Stimulated activated CD4-positive, alpha-beta T cell treated with anti-CD3 and anti-CD28 coated beads, Interleukin-1b, Interleukin-23, amount 100 ng/mL, for 24 hours (primary cell): ENCODE data around the gene PPARD.
"Not testable (repeated sequence)": the region's sequence is repeated elsewhere in the genome, so short reads cannot be mapped to it uniquely, and the experiment has no call there.

Experiments used
- DNase-seq, 4 experiments: peaks; one replicate each; pipeline ENCODE4 v3.0.0-alpha.2; 2020; ENCODE audit warnings: low read depth in 4 of 4, low spot score in 1 of 4

Gene PPARD

GRCh38 chr6:35378261-35378660, 35.9 kb downstream of the PPARD start:
- DNase-seq: no peak

GRCh38 chr6:35381132-35381531, 38.8 kb downstream of the PPARD start:
- no peak for DNase-seq

GRCh38 chr6:35382015-35382414, 39.7 kb downstream of the PPARD start:
- no peak for DNase-seq

GRCh38 chr6:35385457-35386202, 43.3 kb downstream of the PPARD start:
- no peak for DNase-seq

GRCh38 chr6:35386989-35387388, 44.6 kb downstream of the PPARD start:
- no peak for DNase-seq

GRCh38 chr6:35388030-35388429, 45.7 kb downstream of the PPARD start:
- DNase-seq: no peak

GRCh38 chr6:35388772-35389352, 46.5 kb downstream of the PPARD start:
- no peak for DNase-seq

GRCh38 chr6:35389386-35389785, 47.0 kb downstream of the PPARD start:
- not testable (repeated sequence) for DNase-seq

- DNase-seq: no peak
Measured at GRCh38 chr6:35391240-35391968, 49.0 kb downstream of the PPARD start.

GRCh38 chr6:35392111-35392702, 49.8 kb downstream of the PPARD start:
- DNase-seq: no peak

GRCh38 chr6:35392773-35393672, 50.7 kb downstream of the PPARD start:
- no peak for DNase-seq

- DNase-seq: no peak
Measured at GRCh38 chr6:35396991-35397390, 54.6 kb downstream of the PPARD start.

GRCh38 chr6:35397806-35398418, 55.6 kb downstream of the PPARD start:
- no peak for DNase-seq

GRCh38 chr6:35398526-35398925, 56.2 kb downstream of the PPARD start:
- no peak for DNase-seq

GRCh38 chr6:35400111-35400510, 57.8 kb downstream of the PPARD start:
- no peak for DNase-seq

- no peak for DNase-seq
Measured at GRCh38 chr6:35400901-35401311, 58.5 kb downstream of the PPARD start.

GRCh38 chr6:35401514-35401913, 59.2 kb downstream of the PPARD start:
- no peak for DNase-seq

- DNase-seq: no peak
Measured at GRCh38 chr6:35402136-35402855, 59.9 kb downstream of the PPARD start.

GRCh38 chr6:35402856-35403191, 60.5 kb downstream of the PPARD start:
- DNase-seq: no peak
